ENCODE measurements around the gene CCDC60.

CCDC60 gene

GRCh38 chr12:119456824-119457223 is 122.3 kb downstream of the CCDC60 start:
- Histone ChIP-seq H3K9me3 (ENCODE audit: control insufficient read depth, insufficient read depth, low read length) (no peaks in the 10 kb centered on the region), H3K27me3 (ENCODE audit: control insufficient read depth, insufficient read depth, low read length) (no peaks in the 10 kb centered on the region), H3K9ac (ENCODE audit: low read depth, low read length) (no peak overlapping the region), H3K4me1 (ENCODE audit: control insufficient read depth, insufficient read depth, low read length) (peaks cover 7% of the 10 kb centered on the region), H3K36me3 (ENCODE audit: control insufficient read depth, insufficient read depth, low read length) (no peaks in the 10 kb centered on the region), H3K4me3 (ENCODE audit: low read depth, low read length) (no peak overlapping the region)

DNA sequence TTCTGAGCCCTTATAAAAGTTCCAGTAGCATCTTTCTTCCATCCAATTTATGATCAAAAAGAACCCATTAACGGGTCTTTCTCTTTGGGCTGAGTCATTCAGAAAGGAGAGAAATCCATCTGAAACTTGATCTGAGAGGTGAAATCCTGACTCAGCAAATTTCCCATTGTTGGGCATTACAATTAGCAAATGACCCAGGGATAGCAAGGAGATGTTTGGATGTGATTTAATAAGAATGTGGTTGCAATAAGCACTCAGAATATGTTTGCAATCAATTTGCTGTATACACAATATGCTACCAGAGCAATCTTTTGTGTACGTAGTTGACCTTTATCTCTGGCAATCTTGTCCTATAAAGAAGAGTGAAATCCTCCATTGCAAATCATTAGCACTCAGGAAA is 122.7 kb downstream of the CCDC60 start:
- no peak overlapping the region for H3K9ac ChIP-seq (ENCODE audit: low read depth, low read length)
- no peak overlapping the region for H3K4me3 ChIP-seq (ENCODE audit: low read depth, low read length)
- peaks cover 7% of the 10 kb centered on the region for H3K4me1 ChIP-seq (ENCODE audit: control insufficient read depth, insufficient read depth, low read length)
- H3K36me3 ChIP-seq (ENCODE audit: control insufficient read depth, insufficient read depth, low read length), result no peaks in the 10 kb centered on the region
- no peaks in the 10 kb centered on the region for H3K27me3 ChIP-seq (ENCODE audit: control insufficient read depth, insufficient read depth, low read length)
- H3K9me3 ChIP-seq (ENCODE audit: control insufficient read depth, insufficient read depth, low read length), result no peaks in the 10 kb centered on the region

DNA sequence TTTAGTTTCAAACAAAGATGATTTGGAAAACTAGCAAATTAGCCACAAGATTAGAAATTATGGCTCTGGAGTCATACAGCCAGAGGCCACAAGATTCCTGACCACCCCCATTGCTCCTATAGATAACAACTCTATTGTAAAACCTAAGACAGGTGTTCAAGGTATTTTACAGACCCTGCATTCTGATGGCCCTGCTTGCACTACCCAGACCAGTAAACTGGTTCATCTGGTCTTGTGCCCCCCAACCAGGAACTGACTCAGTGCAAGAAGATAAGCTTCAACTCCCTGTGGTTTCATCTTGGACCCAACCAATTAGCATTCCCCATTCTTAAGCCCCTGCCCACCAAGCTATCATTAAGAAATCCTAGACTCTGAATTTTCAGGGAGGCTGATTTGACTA is 125.0 kb downstream of the CCDC60 start:
- no peaks in the 10 kb centered on the region for H3K27me3 ChIP-seq (ENCODE audit: control insufficient read depth, insufficient read depth, low read length)
- no peak overlapping the region for H3K9ac ChIP-seq (ENCODE audit: low read depth, low read length)
- H3K9me3 ChIP-seq (ENCODE audit: control insufficient read depth, insufficient read depth, low read length), result no peaks in the 10 kb centered on the region
- no peaks in the 10 kb centered on the region for H3K36me3 ChIP-seq (ENCODE audit: control insufficient read depth, insufficient read depth, low read length)
- no peak overlapping the region for H3K4me3 ChIP-seq (ENCODE audit: low read depth, low read length)
- peaks cover 7% of the 10 kb centered on the region for H3K4me1 ChIP-seq (ENCODE audit: control insufficient read depth, insufficient read depth, low read length)

- Histone ChIP-seq H3K36me3 (ENCODE audit: control insufficient read depth, insufficient read depth, low read length) (no peaks in the 10 kb centered on the region), H3K9ac (ENCODE audit: low read depth, low read length) (no peak overlapping the region), H3K9me3 (ENCODE audit: control insufficient read depth, insufficient read depth, low read length) (no peaks in the 10 kb centered on the region), H3K27me3 (ENCODE audit: control insufficient read depth, insufficient read depth, low read length) (no peaks in the 10 kb centered on the region), H3K4me3 (ENCODE audit: low read depth, low read length) (no peak overlapping the region), H3K4me1 (ENCODE audit: control insufficient read depth, insufficient read depth, low read length) (peaks cover 7% of the 10 kb centered on the region)
These were observed 126.3 kb downstream of the CCDC60 start for GRCh38 chr12:119460876-119461275.

- peaks cover 7% of the 10 kb centered on the region for H3K4me1 ChIP-seq (ENCODE audit: control insufficient read depth, insufficient read depth, low read length)
- H3K4me3 ChIP-seq (ENCODE audit: low read depth, low read length), result no peak overlapping the region
- peaks cover under 1% of the 10 kb centered on the region for H3K9me3 ChIP-seq (ENCODE audit: control insufficient read depth, insufficient read depth, low read length)
- H3K9ac ChIP-seq (ENCODE audit: low read depth, low read length), result no peak overlapping the region
- no peaks in the 10 kb centered on the region for H3K36me3 ChIP-seq (ENCODE audit: control insufficient read depth, insufficient read depth, low read length)
- no peaks in the 10 kb centered on the region for H3K27me3 ChIP-seq (ENCODE audit: control insufficient read depth, insufficient read depth, low read length)
These were observed 127.2 kb downstream of the CCDC60 start for GRCh38 chr12:119461636-119462214.

DNA sequence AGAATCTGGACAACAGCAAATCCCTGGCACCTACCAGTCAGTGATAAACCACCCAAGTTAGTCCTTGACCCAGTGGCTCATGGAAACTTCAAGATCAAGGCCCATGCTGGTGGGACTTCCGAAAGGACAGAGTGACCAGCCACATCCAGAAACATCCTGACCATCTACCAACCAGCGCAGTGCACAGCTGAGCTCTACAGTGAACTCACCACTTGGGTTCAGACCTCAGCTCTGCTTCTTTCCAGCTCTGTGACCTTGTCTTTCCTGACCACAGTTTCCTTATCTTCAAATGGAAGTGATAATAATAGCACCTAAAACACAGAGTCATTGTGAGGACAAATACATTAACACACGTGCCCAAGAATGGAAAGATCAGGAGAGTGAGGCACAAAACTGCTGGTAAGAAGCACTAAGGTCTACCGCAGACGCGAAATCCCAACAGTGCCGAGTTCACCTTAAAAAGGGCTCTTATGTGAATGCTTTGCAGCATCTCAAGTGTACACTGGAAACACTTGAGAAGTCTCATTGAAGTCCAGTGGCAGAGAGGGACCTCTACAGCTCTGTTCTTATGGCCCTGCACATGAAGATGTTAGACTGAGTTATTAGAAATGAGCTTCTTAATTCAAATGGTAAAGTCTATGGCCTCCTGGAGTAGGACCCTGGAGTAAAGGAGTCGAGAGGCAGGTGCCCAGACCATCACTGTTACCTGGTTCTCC is 128.8 kb downstream of the CCDC60 start:
- no peaks in the 10 kb centered on the region for H3K4me1 ChIP-seq (ENCODE audit: control insufficient read depth, insufficient read depth, low read length)
- no peak overlapping the region for H3K9ac ChIP-seq (ENCODE audit: low read depth, low read length)
- peaks cover 3% of the 10 kb centered on the region for H3K9me3 ChIP-seq (ENCODE audit: control insufficient read depth, insufficient read depth, low read length)
- H3K4me3 ChIP-seq (ENCODE audit: low read depth, low read length), result no peak overlapping the region
- no peaks in the 10 kb centered on the region for H3K36me3 ChIP-seq (ENCODE audit: control insufficient read depth, insufficient read depth, low read length)
- H3K27me3 ChIP-seq (ENCODE audit: control insufficient read depth, insufficient read depth, low read length), result no peaks in the 10 kb centered on the region

DNA sequence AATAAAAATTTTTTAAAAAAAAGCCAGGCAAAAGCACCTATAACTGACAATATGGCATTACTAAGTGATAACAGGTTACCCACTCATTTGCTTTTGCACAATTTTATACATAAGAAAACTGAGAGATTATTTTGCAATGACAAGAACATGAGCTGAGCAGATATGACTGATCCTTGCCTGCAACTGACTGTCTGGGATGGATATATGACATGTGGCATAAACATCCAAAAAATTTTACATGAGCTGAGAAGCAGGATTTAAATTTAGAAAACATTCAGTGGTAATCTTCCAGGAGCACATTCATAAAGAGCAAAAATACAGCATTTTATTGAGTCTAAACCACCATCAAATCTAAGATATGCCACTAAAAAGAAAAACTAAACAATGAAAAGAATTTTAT is 133.8 kb downstream of the CCDC60 start:
- Histone ChIP-seq H3K4me3 (ENCODE audit: low read depth, low read length) (no peak overlapping the region), H3K36me3 (ENCODE audit: control insufficient read depth, insufficient read depth, low read length) (no peaks in the 10 kb centered on the region), H3K9me3 (ENCODE audit: control insufficient read depth, insufficient read depth, low read length) (peaks cover 3% of the 10 kb centered on the region), H3K4me1 (ENCODE audit: control insufficient read depth, insufficient read depth, low read length) (no peaks in the 10 kb centered on the region), H3K9ac (ENCODE audit: low read depth, low read length) (no peak overlapping the region), H3K27me3 (ENCODE audit: control insufficient read depth, insufficient read depth, low read length) (no peaks in the 10 kb centered on the region)

GRCh38 chr12:119475650-119476049 is 141.1 kb downstream of the CCDC60 start:
- H3K9me3 ChIP-seq (ENCODE audit: control insufficient read depth, insufficient read depth, low read length), result no peaks in the 10 kb centered on the region
- no peaks in the 10 kb centered on the region for H3K4me1 ChIP-seq (ENCODE audit: control insufficient read depth, insufficient read depth, low read length)
- no peak overlapping the region for H3K9ac ChIP-seq (ENCODE audit: low read depth, low read length)
- no peak overlapping the region for H3K4me3 ChIP-seq (ENCODE audit: low read depth, low read length)
- no peaks in the 10 kb centered on the region for H3K27me3 ChIP-seq (ENCODE audit: control insufficient read depth, insufficient read depth, low read length)
- no peaks in the 10 kb centered on the region for H3K36me3 ChIP-seq (ENCODE audit: control insufficient read depth, insufficient read depth, low read length)

DNA sequence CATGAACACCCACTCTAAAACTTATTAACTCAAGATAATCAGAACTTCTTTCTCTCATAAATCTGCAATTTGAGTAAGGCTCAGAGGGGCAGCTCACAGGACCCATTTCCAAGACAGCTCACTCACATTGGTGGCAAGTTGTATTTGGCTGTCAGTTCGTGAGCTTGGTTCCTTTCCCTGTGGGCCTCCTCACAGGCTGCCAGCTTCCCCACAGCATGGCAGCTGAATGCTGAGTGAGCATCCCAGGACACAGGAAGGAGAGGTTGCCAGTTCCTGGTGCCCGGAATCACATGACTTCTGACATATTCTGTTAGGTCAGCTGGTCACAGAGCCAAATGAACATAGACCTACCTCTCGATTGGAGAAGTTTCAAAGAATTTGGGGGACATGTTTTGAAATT is 142.4 kb downstream of the CCDC60 start:
- Histone ChIP-seq H3K36me3 (ENCODE audit: control insufficient read depth, insufficient read depth, low read length) (no peaks in the 10 kb centered on the region), H3K4me1 (ENCODE audit: control insufficient read depth, insufficient read depth, low read length) (no peaks in the 10 kb centered on the region), H3K9me3 (ENCODE audit: control insufficient read depth, insufficient read depth, low read length) (no peaks in the 10 kb centered on the region), H3K9ac (ENCODE audit: low read depth, low read length) (no peak overlapping the region), H3K27me3 (ENCODE audit: control insufficient read depth, insufficient read depth, low read length) (no peaks in the 10 kb centered on the region), H3K4me3 (ENCODE audit: low read depth, low read length) (no peak overlapping the region)

DNA sequence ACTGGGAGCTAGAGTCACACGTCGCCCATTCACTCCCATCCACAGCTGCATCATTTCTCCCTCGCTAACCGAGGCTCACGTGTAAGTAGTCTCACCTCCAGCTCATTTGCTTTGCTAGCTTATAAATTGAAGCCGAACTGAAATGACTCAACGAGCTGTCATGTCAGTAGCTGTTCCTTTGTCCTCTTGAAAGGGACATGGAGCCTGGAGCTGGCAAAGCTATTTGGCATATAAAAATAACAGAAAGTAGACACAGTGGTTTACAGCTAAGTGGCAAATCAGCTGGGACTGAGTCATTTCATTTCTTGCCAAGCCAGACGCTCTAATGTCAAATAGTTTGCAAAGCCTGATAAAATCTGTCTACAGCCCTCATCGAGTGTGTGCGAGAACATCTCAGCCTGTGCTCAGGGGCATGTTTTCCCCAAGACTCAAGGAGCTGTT is 144.6 kb downstream of the CCDC60 start:
- H3K4me3 ChIP-seq (ENCODE audit: low read depth, low read length), result no peak overlapping the region
- no peaks in the 10 kb centered on the region for H3K9me3 ChIP-seq (ENCODE audit: control insufficient read depth, insufficient read depth, low read length)
- no peaks in the 10 kb centered on the region for H3K4me1 ChIP-seq (ENCODE audit: control insufficient read depth, insufficient read depth, low read length)
- no peak overlapping the region for H3K9ac ChIP-seq (ENCODE audit: low read depth, low read length)
- H3K27me3 ChIP-seq (ENCODE audit: control insufficient read depth, insufficient read depth, low read length), result no peaks in the 10 kb centered on the region
- no peaks in the 10 kb centered on the region for H3K36me3 ChIP-seq (ENCODE audit: control insufficient read depth, insufficient read depth, low read length)

DNA sequence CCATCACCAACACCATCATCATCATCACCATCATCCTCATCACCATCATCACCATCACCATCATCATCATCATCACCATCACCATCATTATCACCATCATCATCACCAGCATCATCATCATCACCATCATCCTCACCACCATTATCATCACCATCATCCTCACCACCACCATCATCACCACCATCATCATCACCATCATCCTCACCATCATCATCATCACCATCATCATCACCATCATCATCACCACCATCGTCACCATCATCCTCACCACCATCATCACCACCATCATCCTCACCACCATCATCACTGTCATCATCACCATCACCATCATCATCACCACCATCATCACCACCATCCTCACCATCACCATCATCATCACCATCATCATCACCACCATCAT is 146.0 kb downstream of the CCDC60 start:
- Histone ChIP-seq H3K4me1 (ENCODE audit: control insufficient read depth, insufficient read depth, low read length) (no peaks in the 10 kb centered on the region), H3K9me3 (ENCODE audit: control insufficient read depth, insufficient read depth, low read length) (no peaks in the 10 kb centered on the region), H3K36me3 (ENCODE audit: control insufficient read depth, insufficient read depth, low read length) (no peaks in the 10 kb centered on the region), H3K9ac (ENCODE audit: low read depth, low read length) (no peak overlapping the region), H3K27me3 (ENCODE audit: control insufficient read depth, insufficient read depth, low read length) (no peaks in the 10 kb centered on the region), H3K4me3 (ENCODE audit: low read depth, low read length) (no peak overlapping the region)

DNA sequence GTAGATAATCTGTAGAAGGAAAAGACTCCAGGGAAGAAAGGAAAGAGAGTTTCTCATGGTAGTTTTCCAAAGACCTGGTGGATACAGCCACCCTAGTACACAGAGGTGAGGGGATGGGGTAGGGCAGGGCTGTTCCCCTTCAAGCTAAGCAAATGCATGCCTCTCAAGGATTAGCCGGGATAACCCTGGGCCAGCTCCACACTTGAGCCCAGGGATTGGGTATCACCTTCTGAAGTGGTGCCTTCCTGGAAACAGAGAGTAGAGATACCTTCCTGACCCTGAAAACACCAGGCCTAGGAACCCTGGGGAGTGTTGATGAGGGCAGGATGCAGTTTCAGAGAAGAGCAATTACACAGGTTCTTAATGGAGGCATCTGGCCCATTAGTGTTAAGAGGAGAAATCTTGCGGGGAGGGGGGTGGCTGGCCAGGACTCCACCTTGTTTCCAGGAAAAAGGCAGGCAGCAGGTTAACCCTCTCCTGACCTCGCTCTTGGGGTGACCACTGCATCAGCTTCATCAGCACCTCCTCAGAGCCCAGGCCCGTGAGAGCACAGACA is 152.1 kb downstream of the CCDC60 start:
- Histone ChIP-seq H3K9ac (ENCODE audit: low read depth, low read length) (no peak overlapping the region), H3K36me3 (ENCODE audit: control insufficient read depth, insufficient read depth, low read length) (no peaks in the 10 kb centered on the region), H3K9me3 (ENCODE audit: control insufficient read depth, insufficient read depth, low read length) (no peaks in the 10 kb centered on the region), H3K4me1 (ENCODE audit: control insufficient read depth, insufficient read depth, low read length) (no peaks in the 10 kb centered on the region), H3K27me3 (ENCODE audit: control insufficient read depth, insufficient read depth, low read length) (no peaks in the 10 kb centered on the region), H3K4me3 (ENCODE audit: low read depth, low read length) (no peak overlapping the region)

Data from iPS-15b (cell line).